HepG2 (cell line): ENCODE results near the gene TTC17. TPM values are rescaled to one million over a fixed set of nuclear protein-coding genes. Genes with fewer than 3 reads are reported as not detected.

ENCODE experiments used
- AHR ChIP-seq: IDR thresholded peaks from 2 replicates; pipeline ENCODE4 v1.6.1; 2018; ENCODE audit warnings: missing genetic modification reagents, missing compliant biosample characterization
- CBX2 ChIP-seq, 2 experiments: fragments of 200-600 bp in 1 of 2; sonication (generic); formaldehyde crosslinking in 1 of 2; IDR thresholded peaks; 2 replicates each; pipeline versions ENCODE4 v1.7.0 to v1.8.1; 2018 to 2022; ENCODE audit warnings: low read depth in 2 of 2, low read length in 1 of 2, mild to moderate bottlenecking in 1 of 2, missing genetic modification reagents in 1 of 2
- CENPT ChIP-seq: sonication (generic); formaldehyde crosslinking; IDR thresholded peaks from 2 replicates; pipeline ENCODE4 v1.8.0; 2022; ENCODE audit warnings: low read depth, mild to moderate bottlenecking, moderate library complexity, missing genetic modification reagents
- EP300 ChIP-seq, 3 experiments: sonication (generic) in 1 of 3; formaldehyde crosslinking in 1 of 3; IDR thresholded peaks; 2 replicates each; pipeline versions ENCODE4 v1.5.1 to v1.6.1; 2011 to 2020; ENCODE audit warnings: low read depth in 2 of 3, low read length in 2 of 3, borderline replicate concordance in 1 of 3, improper control_type of control experiment in 1 of 3, mild to moderate bottlenecking in 1 of 3, missing genetic modification reagents in 1 of 3, moderate library complexity in 1 of 3
- GTF3A ChIP-seq: sonication (generic); formaldehyde crosslinking; conservative IDR thresholded peaks from 2 replicates; pipeline ENCODE4 v1.4.0; 2020; ENCODE audit warnings: mild to moderate bottlenecking, missing genetic modification reagents
- HMG20A ChIP-seq: IDR thresholded peaks from 2 replicates; pipeline ENCODE4 v1.6.1; 2016; ENCODE audit warnings: borderline replicate concordance
- IKZF1 ChIP-seq: fragments of 450-650 bp; IDR thresholded peaks from 2 replicates; pipeline ENCODE4 v1.7.1; 2016
- JUN ChIP-seq: sonication (generic); formaldehyde crosslinking; IDR thresholded peaks from 2 replicates; pipeline ENCODE4 v1.4.0; 2020; ENCODE audit warnings: mild to moderate bottlenecking, missing genetic modification reagents
- MZF1 ChIP-seq: sonication (generic); formaldehyde crosslinking; IDR thresholded peaks from 2 replicates; pipeline ENCODE4 v1.8.1; 2023; ENCODE audit warnings: mild to moderate bottlenecking, missing genetic modification reagents, borderline replicate concordance
- NR2F6 ChIP-seq, 2 experiments: IDR thresholded peaks; 2 replicates each; pipeline ENCODE4 v1.6.1; 2016; ENCODE audit warnings: antibody characterized with exemption in 1 of 2, mild to moderate bottlenecking in 1 of 2
- PPARG ChIP-seq: conservative IDR thresholded peaks from 2 replicates; pipeline ENCODE4 v1.6.1; 2016; ENCODE audit warnings: missing biosample characterization, missing genetic modification reagents
- SOX6 ChIP-seq, 2 experiments: fragments of 450-650 bp in 1 of 2; sonication (generic) in 1 of 2; formaldehyde crosslinking in 1 of 2; IDR thresholded peaks; 2 replicates each; pipeline versions ENCODE4 v1.4.0 to v1.6.1; 2017 to 2020; ENCODE audit warnings: antibody characterized with exemption in 1 of 2, mild to moderate bottlenecking in 1 of 2, missing genetic modification reagents in 1 of 2
- SP1 ChIP-seq, 2 experiments: fragments of 450-650 bp in 1 of 2; sonication (generic) in 1 of 2; formaldehyde crosslinking in 1 of 2; IDR thresholded peaks; 2 replicates each; pipeline versions ENCODE4 v1.4.0 to v1.6.1; 2016 to 2020; ENCODE audit warnings: missing genetic modification reagents in 1 of 2
- SP4 ChIP-seq: sonication (generic); formaldehyde crosslinking; IDR thresholded peaks from 2 replicates; pipeline ENCODE4 v1.8.1; 2023; ENCODE audit warnings: mild to moderate bottlenecking, missing genetic modification reagents
- XRCC5 ChIP-seq: fragments of 200-400 bp; formaldehyde crosslinking; optimal IDR thresholded peaks from 2 replicates; pipeline ENCODE3; 2017; ENCODE audit warnings: mild to moderate bottlenecking, low read length
- ZFYVE20 ChIP-seq: sonication (generic); formaldehyde crosslinking; IDR thresholded peaks from 2 replicates; pipeline ENCODE4 v1.8.0; 2023; ENCODE audit warnings: low read depth, mild to moderate bottlenecking, moderate library complexity, missing genetic modification reagents, borderline replicate concordance
- ZNF160 ChIP-seq: sonication (generic); formaldehyde crosslinking; IDR thresholded peaks from 2 replicates; pipeline ENCODE4 v1.8.0; 2022; ENCODE audit warnings: mild to moderate bottlenecking, inconsistent platforms, missing genetic modification reagents
- ZNF589 ChIP-seq: sonication (generic); formaldehyde crosslinking; conservative IDR thresholded peaks from 2 replicates; pipeline ENCODE4 v1.8.0; 2022; ENCODE audit warnings: mild to moderate bottlenecking, moderate library complexity, missing genetic modification reagents
- ZNF772 ChIP-seq: sonication (generic); formaldehyde crosslinking; IDR thresholded peaks from 2 replicates; pipeline ENCODE4 v1.5.0; 2020; ENCODE audit warnings: mild to moderate bottlenecking, missing genetic modification reagents
- ZNF776 ChIP-seq: sonication (generic); formaldehyde crosslinking; IDR thresholded peaks from 2 replicates; pipeline ENCODE4 v1.4.0; 2020; ENCODE audit warnings: mild to moderate bottlenecking, missing genetic modification reagents
- ZSCAN25 ChIP-seq: sonication (generic); formaldehyde crosslinking; IDR thresholded peaks from 2 replicates; pipeline ENCODE4 v1.8.0; 2022; ENCODE audit warnings: mild to moderate bottlenecking, missing genetic modification reagents
- polyA plus RNA-seq, 8 experiments: library from polyadenylated mRNA; depleted of rRNA in 3 of 8; stranded (reverse) in 7 of 8; unstranded in 1 of 8; fragments of >200 nt; fragmentation: Illumina TruSeq in 4 of 8; extraction: Trizol in 4 of 8; gene quantifications; 2 replicates each; pipeline versions ENCODE4 v1.2.1 to v1.2.3, GENCODE V29; 2011 to 2016; ENCODE audit warnings: low read depth in 4 of 8, missing spikeins in 1 of 8, mixed read lengths in 1 of 8; ENCODE audit not compliant: insufficient read depth in 1 of 8
- total RNA-seq, 5 experiments: library from RNA; depleted of rRNA; stranded (reverse); fragments of >200 nt; fragmentation: Illumina TruSeq; extraction: Trizol; gene quantifications; 2 replicates each; pipeline ENCODE4 v1.2.3, GENCODE V29; 2016; ENCODE audit warnings: low read depth in 1 of 5
- TF ChIP-seq, protein P1 (sequence below): IDR thresholded peaks from 2 replicates; pipeline ENCODE4 v1.4.0; 2020; ENCODE audit warnings: mild to moderate bottlenecking, missing genetic modification reagents
- TF ChIP-seq, protein P2 (sequence below): sonication (generic); formaldehyde crosslinking; IDR thresholded peaks from 2 replicates; pipeline ENCODE4 v1.5.0; 2020; ENCODE audit warnings: mild to moderate bottlenecking, missing genetic modification reagents
- TF ChIP-seq, protein P3 (sequence below): sonication (generic); formaldehyde crosslinking; IDR thresholded peaks from 2 replicates; pipeline ENCODE4 v1.4.0; 2020; ENCODE audit warnings: mild to moderate bottlenecking, missing genetic modification reagents

The TTC17 gene
- total and polyA plus RNA-seq, 2 of the 13 experiments (the other 11 are each of a cell fraction or from before 2014, with no cell fraction given) = 55.9 to 99.7 TPM

DNA sequence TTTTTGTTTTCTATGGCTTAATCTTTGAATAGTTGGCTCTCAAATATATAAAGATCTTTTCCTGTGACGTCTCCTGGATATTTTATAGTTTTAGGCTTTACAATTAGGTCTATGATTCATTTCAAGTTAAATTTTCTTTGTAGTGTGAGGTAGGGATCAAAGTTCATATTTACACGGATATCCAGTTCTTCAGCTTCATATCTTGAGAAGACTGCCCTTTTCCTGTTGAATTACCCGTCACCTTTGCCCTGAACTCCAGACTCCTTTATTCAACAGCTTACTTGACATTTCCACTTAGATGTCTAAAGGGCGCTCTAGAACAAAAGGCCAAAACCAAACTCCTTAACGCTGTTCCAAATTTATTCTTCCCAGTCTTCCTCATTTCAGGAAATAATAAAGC lies 51.7 kb downstream of the TTC17 start (continued):
- TF ChIP-seq, protein P1, sequence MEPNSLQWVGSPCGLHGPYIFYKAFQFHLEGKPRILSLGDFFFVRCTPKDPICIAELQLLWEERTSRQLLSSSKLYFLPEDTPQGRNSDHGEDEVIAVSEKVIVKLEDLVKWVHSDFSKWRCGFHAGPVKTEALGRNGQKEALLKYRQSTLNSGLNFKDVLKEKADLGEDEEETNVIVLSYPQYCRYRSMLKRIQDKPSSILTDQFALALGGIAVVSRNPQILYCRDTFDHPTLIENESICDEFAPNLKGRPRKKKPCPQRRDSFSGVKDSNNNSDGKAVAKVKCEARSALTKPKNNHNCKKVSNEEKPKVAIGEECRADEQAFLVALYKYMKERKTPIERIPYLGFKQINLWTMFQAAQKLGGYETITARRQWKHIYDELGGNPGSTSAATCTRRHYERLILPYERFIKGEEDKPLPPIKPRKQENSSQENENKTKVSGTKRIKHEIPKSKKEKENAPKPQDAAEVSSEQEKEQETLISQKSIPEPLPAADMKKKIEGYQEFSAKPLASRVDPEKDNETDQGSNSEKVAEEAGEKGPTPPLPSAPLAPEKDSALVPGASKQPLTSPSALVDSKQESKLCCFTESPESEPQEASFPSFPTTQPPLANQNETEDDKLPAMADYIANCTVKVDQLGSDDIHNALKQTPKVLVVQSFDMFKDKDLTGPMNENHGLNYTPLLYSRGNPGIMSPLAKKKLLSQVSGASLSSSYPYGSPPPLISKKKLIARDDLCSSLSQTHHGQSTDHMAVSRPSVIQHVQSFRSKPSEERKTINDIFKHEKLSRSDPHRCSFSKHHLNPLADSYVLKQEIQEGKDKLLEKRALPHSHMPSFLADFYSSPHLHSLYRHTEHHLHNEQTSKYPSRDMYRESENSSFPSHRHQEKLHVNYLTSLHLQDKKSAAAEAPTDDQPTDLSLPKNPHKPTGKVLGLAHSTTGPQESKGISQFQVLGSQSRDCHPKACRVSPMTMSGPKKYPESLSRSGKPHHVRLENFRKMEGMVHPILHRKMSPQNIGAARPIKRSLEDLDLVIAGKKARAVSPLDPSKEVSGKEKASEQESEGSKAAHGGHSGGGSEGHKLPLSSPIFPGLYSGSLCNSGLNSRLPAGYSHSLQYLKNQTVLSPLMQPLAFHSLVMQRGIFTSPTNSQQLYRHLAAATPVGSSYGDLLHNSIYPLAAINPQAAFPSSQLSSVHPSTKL (CRISPR knock-in tag) = peak; percentile 46
- TF ChIP-seq ZSCAN25 = no peak
- TF ChIP-seq SP4 (CRISPR knock-in tag) = no peak
- TF ChIP-seq PPARG = peak; percentile 61
- TF ChIP-seq GTF3A (CRISPR knock-in tag) = no peak
- TF ChIP-seq ZNF772 (CRISPR knock-in tag) = no peak
- TF ChIP-seq, protein P2, sequence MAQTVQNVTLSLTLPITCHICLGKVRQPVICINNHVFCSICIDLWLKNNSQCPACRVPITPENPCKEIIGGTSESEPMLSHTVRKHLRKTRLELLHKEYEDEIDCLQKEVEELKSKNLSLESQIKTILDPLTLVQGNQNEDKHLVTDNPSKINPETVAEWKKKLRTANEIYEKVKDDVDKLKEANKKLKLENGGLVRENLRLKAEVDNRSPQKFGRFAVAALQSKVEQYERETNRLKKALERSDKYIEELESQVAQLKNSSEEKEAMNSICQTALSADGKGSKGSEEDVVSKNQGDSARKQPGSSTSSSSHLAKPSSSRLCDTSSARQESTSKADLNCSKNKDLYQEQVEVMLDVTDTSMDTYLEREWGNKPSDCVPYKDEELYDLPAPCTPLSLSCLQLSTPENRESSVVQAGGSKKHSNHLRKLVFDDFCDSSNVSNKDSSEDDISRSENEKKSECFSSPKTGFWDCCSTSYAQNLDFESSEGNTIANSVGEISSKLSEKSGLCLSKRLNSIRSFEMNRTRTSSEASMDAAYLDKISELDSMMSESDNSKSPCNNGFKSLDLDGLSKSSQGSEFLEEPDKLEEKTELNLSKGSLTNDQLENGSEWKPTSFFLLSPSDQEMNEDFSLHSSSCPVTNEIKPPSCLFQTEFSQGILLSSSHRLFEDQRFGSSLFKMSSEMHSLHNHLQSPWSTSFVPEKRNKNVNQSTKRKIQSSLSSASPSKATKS (CRISPR knock-in tag) = no peak
- TF ChIP-seq ZNF160 (CRISPR knock-in tag) = no peak
- no peak for TF ChIP-seq ZNF776 (CRISPR knock-in tag)
- TF ChIP-seq XRCC5 = no peak
- no peak for TF ChIP-seq AHR (CRISPR knock-in tag)
- no peak for TF ChIP-seq SOX6 (IDR thresholded peaks at IDR 0.05)
- TF ChIP-seq SOX6 (CRISPR knock-in tag; IDR thresholded peaks at IDR 0.05) = peak; percentile 25; the same call in 1 of the 2 replicates
- TF ChIP-seq CBX2 (IDR thresholded peaks at IDR 0.05; ENCODE audit: low read depth, low read length) = no peak
- TF ChIP-seq CBX2 (CRISPR knock-in tag; IDR thresholded peaks at IDR 0.05; ENCODE audit: low read depth) = no peak
- peak; percentile 76 for TF ChIP-seq NR2F6 (IDR thresholded peaks at IDR 0.05)
- peak; percentile 43 for TF ChIP-seq NR2F6 (CRISPR knock-in tag; IDR thresholded peaks at IDR 0.05)
- TF ChIP-seq, protein P3, sequence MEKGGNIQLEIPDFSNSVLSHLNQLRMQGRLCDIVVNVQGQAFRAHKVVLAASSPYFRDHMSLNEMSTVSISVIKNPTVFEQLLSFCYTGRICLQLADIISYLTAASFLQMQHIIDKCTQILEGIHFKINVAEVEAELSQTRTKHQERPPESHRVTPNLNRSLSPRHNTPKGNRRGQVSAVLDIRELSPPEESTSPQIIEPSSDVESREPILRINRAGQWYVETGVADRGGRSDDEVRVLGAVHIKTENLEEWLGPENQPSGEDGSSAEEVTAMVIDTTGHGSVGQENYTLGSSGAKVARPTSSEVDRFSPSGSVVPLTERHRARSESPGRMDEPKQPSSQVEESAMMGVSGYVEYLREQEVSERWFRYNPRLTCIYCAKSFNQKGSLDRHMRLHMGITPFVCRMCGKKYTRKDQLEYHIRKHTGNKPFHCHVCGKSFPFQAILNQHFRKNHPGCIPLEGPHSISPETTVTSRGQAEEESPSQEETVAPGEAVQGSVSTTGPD (CRISPR knock-in tag) = no peak
- TF ChIP-seq SP1 (IDR thresholded peaks at IDR 0.05) = no peak
- TF ChIP-seq SP1 (CRISPR knock-in tag; IDR thresholded peaks at IDR 0.05) = no peak
- peak in 1 of 2 experiments; percentile 36; a peak in 2 of 4 replicates for TF ChIP-seq EP300 (IDR thresholded peaks at IDR 0.05; ENCODE audit: low read depth in 2 of 2, low read length in 2 of 2)
- TF ChIP-seq EP300 (CRISPR knock-in tag; IDR thresholded peaks at IDR 0.05; ENCODE audit: borderline replicate concordance) = no peak
- TF ChIP-seq IKZF1 = no peak
- TF ChIP-seq ZFYVE20 (CRISPR knock-in tag) = no peak
- TF ChIP-seq MZF1 = no peak
- no peak for TF ChIP-seq JUN
- TF ChIP-seq HMG20A (CRISPR knock-in tag) = no peak
- TF ChIP-seq ZNF589 (CRISPR knock-in tag) = no peak
- TF ChIP-seq CENPT (CRISPR knock-in tag) = no peak
